Measurements from ENCODE around the gene FXYD2.

The FXYD2 gene

DNA sequence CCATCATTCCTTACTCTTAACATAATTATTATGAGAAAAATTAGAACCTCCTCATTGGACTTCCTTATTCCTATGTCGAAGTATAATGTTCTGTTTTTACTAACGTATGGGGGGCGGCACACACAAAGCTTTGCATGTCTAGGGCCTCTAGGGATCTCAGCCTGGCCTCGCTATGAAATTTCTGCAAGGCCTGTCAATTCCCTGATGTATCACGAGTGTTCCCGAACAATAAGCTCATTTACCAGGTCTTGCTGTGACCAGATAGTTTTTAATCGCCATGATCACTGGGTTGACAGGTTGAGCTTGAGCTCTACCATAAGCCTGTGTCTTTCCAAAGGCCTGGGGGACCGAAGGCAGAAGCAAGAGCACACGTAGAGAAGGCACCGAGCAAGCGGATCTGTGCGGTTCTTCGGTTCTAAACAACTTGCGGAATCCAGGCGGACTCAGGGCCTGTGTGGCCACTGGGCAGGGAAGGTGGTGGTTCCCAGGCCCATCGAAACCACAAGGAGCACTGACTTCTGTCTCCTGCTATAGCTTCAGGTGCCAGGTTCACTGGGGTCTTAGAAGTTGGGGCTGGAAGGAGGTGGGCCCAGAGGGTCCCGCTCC is 10.4 kb upstream of the FXYD2 start:
- no peak for DNase-seq (ENCODE audit: low read depth)

- no peak for DNase-seq (ENCODE audit: low read depth)
Observed at GRCh38 chr11:117834068-117834810, 9.7 kb upstream of the FXYD2 start.

DNA sequence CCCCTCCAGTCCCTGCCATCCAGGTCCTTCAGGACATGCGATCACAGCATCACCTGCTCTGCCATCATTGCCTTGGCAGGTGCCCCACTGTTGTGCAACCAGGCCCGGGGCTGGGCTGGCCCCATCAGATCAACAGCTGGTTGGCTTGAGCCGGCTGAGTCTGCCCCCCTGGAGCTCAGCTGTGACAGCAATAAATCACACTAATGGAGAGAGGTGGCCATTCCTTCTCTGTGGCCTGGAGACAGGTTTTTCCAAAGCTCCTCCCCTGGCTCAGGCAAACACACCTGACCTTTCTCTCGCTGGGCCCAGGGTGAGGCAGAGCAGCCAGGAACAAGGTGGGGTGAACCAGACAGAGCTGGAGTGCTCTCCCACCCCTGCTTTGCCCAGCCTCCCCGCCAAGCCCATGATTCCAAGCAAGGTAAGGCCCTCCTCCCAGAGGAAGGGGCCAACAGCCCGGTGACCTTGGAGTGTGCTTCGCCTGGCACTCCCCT is 8.9 kb upstream of the FXYD2 start:
- no peak for DNase-seq (ENCODE audit: low read depth)

- DNase-seq (ENCODE audit: low read depth) = no peak
Observed at GRCh38 chr11:117832511-117832910, 8.0 kb upstream of the FXYD2 start.

- no peak for DNase-seq (ENCODE audit: low read depth)
Observed at GRCh38 chr11:117831661-117832415, 7.3 kb upstream of the FXYD2 start.

DNA sequence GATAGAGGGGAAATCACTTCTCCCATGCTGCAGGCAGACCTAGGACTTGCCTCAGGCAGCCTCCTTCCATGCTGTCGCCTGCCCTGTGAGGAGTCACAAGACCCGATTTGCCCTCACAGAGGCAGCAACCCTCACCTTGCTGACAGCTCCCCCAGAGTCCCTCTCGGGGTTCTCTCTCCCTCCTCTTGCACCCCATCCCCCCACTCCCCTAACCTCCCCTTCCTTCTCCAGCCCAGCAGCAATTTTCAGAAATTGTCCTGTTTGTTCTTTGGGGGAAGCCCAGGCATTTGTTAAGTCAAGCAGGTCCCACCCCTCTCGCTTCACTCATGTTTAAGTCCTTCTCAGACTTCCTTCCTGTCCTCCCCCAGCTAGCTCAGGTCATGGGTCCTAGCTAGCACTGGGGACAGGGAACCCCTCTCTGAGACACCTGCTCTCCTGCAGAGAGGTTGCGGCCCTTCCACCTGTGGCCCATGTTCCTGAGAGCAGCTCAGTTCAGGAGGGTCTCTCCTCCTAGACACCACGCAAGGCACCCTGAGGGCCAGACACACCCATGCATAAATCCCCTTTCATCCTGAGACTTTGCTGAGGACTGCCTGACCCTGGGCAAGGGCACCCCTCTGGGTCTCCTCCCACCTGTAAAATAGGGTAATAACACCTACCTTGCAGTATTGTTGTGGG is 6.3 kb upstream of the FXYD2 start:
- no peak for DNase-seq (ENCODE audit: low read depth)

- DNase-seq (ENCODE audit: low read depth) = no peak
Observed at GRCh38 chr11:117830072-117830471, 5.5 kb upstream of the FXYD2 start.

- DNase-seq (ENCODE audit: low read depth) = no peak
Observed at GRCh38 chr11:117829369-117829725, 4.8 kb upstream of the FXYD2 start.

GRCh38 chr11:117828611-117829368 is 4.2 kb upstream of the FXYD2 start:
- DNase-seq (ENCODE audit: low read depth) = peak; percentile 90

DNA sequence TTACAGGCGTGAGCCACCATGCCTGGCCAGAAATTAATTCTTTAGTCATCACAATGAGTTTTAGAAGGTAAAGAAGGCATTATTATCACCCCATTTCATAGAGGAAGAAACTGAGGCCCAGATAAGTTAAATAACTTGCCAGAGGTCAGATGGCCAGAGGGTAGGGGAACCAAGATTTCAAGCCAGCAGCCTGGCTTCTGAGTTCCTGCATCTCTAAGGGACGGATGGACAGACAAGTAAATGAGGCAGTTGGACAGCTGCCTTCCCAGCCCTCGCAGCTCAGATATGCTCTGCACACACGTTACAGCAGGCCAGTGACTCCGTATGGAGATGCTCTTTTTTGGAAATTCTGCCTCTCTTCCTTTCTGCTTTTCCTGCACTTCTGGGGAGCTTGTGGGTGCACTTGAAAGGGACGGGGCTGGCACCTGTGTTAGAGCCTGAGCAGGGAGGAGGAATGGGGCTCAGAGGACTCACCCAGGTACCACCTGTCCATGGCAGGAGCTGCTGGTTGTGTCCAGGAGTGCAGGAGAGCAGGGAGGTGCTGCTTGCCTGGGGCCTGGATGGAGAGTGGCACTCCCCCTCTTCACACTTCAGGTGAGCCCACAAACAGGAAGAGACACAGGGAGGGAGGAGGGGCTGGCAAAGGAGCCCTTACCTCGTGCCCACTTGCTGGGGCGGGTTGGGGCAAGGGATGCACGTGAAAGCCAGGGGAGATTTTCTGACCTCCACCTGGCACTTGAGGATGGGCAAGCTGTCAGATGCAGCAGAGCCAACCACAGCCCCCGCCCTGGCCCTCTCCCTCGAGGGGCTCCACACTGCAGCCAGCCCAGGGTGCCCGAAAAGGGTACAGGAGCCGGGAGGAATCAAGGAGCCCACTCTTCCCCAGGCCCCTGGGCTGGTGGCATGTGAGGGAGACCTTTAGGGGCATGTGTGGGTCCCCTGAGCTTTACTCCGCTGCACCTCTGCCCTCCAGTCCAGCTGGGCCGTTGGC is 3.3 kb upstream of the FXYD2 start:
- no peak for DNase-seq (ENCODE audit: low read depth)

- DNase-seq (ENCODE audit: low read depth) = no peak
Observed at GRCh38 chr11:117826832-117827231, 2.3 kb upstream of the FXYD2 start.

- no peak for DNase-seq (ENCODE audit: low read depth)
Observed at GRCh38 chr11:117826190-117826570, 1.6 kb upstream of the FXYD2 start.

GRCh38 chr11:117825538-117826189 is 1.1 kb upstream of the FXYD2 start:
- no peak for DNase-seq (ENCODE audit: low read depth)

- no peak for DNase-seq (ENCODE audit: low read depth)
Observed at GRCh38 chr11:117823946-117824420, 561 bp downstream of the FXYD2 start.

DNA sequence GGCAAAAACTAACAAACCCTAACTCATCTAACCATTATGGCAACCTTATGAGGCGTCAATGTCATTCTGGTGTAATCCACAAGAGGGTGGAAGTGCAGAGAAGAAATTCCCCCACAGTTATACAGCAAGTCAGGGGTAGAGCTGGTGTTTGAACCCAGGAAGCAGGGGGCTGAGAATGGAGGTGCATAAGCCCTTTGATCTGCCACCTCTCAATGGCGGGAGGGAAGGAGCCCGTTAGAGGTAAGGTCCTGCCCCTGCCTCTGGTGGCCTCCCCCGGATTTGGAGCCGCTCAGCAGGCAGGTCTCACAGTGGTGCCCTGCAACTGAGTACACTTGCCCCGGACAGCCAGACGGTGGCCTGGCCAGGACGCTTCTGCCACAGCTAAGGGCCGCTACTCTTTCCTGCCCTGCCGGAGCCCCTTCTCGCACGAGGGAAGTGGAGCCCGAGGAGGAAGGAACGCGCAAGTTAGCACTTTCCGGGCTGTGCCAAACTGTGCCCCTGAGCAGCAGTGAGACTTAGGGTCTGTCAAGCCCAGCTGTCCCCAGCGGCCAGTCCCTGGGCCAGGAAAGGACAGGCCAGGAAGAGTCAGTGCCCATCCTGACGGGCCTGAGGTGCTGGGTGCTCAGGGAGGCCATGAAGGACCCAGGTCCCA is 1.1 kb downstream of the FXYD2 start:
- DNase-seq (ENCODE audit: low read depth) = no peak

DNA sequence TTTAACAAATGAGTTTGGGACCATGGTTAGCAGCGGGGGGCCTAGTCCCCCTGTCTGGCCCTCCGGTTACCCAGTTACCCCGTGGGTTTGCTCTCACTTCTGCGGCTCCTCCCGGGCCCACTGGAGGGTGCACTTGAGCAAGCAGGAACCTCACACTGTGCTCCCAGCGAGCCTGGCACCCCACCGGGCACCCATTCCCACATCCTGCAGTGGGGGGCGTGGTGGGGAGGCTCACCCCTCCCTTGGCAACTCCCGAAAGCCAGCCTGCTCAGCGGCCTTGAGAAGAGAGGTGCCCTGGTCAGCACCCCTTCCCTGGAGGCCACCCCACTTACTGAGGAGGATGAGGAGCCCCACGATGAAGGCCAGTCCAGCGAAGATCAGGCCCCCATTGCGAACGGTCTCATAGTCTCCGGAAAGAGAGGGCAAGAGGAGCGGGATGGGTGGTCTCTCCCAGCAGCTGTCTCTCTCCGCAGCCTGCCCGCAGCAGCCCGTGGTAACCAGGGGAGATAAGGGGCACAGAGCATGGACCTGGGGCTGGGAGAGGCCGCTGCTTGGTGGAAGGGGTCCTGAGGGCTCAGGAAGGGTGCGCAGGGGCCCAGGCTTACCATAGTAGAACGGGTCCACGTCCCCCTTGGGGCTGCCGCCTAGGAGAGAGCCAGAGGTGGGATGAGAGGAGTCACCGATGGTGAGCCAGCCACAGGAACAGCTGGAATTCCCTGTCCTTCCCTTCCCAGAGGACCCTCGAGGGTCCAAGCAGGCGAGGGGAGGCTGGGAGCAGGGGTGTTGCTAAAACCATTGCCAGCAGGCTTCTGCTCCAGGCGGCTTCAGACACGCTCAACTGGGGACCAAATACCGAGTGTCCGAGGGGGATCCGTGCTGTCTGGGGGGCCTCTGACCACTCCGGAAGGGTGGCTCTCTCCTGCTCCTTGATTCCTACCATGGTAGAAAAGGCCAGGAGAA is 2.2 kb downstream of the FXYD2 start:
- no peak for DNase-seq (ENCODE audit: low read depth)

GRCh38 chr11:117821431-117821830 is 3.1 kb downstream of the FXYD2 start:
- DNase-seq (ENCODE audit: low read depth) = no peak

DNA sequence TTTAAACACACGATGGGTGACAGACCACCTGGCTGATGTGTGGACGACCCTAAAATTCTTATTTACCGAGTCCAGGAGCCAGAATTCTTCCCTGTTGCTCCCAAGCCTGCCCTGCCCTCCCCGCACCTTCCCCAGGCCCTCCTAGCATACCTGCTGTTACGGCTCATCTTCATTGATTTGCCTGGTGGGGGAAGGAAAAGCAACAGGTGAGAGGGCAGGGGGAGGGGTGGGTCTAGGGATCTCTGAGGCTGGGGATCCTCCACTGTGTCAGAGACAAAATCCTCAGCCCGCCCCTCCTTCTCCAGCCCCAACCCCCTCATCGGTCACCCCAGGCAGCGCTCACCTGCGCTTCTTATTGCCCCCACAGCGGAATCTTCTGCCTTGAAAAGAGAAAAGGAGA is 4.0 kb downstream of the FXYD2 start:
- no peak for DNase-seq (ENCODE audit: low read depth)

Data from activated gamma-delta T cell treated with anti-CD3 and anti-CD28 coated beads, Interleukin-2, amount 50 U/mL, for 16 hours (primary cell).